ENCODE results near the gene STK24.

Gene STK24

DNA sequence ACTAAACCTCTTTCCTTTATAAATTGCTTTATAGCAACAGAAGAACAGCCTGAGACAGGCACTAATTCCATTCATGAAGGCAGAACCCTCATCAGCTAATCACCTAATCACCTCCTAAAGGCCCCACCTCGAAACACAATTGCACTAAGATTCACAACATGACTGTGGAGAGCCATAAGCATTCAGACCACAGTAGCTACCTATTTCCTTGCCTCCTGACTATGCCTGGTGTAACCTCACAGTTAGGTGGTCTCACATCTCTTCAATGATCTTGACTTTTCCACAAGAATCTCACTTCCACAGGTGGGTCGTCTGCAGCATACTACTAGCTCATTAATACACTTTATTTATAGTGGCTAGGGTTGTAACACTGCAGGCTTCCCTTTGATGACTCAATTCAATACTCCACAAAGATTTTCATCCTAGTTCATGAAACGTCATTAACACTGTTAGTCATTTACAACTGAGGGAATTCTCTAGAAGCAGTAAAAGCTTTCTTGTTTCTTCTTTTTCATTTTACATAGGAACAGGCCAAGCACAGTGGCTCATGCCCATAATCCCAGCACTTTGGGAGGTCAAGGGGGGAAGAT is 27.1 kb downstream of the STK24 start:
- DNase-seq: no peak

DNA sequence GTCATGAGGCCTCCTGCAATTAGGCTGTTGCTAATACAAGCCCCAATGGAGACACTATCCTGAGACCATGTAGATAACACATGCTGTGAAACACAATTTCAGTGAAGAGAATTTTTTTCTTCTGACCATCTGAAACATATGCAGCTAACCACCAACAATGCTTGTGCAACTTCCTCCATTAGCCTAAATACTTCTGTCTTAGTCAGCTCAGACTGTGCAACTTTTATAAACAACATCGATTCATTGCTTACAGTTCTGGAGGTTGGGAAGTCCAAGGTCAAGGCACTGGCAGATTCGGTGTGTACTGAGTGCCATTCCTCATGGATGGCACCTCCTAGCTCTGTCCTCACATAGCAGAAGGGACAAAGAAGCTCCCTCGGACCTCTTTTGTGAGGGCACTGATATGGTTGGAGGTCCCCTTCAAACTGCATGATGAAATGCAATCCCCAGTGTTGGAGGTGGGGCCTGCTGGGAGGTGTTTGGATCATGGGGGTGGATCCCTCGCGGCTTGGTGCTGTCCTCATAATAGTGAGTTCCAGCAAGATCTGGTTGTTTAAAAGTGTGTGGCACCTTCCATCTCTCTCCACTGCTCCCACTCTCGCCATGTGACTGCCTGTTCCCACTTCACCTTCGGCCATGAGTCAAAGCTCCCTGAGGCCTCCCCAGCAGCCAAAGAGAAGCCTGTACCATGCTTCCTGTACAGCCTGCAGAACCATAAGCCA is 27.7 kb downstream of the STK24 start:
- DNase-seq: no peak

DNA sequence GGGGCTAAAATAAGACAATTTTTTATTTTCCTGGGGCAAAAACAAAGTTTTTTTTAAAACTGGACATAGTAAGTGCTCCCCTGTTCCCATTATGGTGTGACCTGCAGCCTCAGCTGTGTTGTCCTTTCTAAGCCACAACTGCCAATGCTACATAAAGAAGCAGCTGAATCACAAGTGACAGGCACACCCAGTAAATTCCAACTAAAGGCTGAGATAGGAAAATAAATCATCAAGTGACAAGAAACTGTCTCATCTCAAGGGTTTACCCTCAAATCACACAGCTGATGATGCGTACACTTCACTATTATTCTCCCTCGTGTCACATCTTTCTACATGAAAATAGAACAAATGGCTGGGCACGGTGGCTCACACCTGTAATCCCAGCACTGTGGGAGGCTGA is 28.7 kb downstream of the STK24 start:
- DNase-seq: no peak

DNA sequence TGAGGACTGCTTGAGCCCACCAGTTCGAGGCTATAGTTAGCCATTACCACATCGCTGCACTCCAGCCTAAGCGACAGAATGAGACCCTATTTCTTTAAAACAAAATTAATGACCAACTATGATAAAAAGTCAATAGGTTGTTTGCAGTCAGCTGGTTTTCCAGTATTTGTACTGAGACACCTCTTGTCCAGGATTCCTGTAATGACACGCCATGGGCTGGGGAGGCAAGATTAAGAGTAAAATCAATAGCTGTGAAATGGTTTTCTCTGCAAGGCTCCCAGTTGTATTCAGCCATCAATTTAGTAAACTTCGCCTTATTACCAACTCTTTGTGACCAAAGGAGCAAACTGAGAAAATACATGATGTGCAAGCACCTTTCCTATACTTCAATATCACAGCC is 29.5 kb downstream of the STK24 start:
- DNase-seq: no peak

DNA sequence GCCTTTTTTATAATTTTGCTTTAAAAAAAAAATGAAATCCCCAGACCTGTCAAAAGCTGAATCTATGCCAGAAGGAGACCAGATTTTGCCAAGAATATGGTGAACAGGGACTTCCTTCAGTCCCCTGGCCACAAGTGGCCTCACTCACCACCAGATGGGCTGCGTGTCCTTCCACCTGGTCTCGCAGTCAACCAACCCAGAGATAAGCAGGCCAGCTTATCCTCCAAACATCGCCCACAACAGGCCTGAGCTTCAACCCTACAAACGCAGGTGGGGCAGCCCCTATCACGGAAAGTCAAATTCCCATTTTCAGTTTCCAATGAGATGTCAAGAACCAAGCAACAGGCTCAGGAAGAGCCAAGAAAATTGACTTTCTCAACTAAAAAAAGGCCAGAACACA is 30.5 kb downstream of the STK24 start:
- no peak for DNase-seq

DNA sequence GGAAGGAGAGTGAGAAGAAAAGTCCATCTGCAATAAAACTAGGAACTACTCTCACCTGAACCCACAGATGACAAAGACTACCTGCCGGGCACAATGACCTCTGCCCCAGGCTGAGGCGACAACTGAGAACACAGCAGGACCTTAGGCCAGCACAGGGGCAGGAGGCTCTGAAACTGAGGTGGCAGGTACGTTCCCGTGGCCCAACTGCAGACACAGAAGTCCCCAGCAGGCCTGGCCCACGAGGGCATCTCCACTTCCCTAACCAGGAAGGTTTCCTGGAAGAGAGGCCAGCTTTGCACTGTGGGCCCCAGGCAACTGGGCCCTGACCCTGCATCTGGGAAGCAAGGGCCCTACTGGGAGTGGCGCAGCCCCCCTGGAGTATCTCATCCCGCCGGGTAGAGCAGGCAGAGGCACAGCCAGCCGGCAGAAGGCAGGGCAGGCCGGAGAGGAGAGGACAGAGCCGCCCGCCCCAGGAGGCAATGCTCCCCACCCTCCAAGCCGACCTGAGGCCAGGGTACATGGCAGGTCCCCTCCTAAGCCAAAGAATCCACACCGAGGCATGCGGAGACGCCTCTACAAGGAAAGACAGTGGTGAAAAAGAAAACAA is 32.7 kb downstream of the STK24 start:
- no peak for DNase-seq

DNA sequence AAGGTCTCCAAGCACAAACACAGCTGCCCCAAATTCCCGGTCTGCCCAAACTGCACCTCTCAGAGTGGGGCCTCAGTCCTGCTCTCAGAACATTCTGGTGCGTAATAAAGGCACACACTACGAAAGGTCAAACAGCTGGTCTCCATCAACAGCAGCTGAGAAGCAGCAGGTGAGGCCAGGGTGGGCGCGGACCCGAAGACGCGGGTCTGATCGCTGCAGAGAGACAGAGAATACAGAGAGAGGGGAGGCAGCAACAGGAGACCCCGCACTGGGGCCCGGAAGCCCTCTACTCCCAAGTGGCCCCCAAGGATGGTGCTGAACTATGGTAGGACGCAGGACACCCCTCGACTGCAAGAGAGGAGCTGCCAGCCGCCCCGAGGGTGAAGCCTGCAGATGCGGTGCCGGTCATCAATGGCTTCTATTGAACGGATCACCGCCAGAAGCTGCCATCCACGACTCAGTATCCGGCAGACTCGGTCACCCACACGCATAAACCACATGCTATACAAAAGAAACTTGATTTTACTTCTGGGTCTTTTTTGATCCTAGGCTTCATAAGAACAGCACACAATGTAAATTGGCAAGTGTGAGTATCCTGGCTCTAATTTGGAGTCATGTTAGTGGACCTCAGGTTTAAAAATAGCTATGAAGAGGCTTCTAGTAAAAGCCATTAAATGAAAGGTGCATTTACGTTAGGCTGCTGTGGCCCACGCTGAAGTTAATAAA is 33.4 kb downstream of the STK24 start:
- no peak for DNase-seq

DNA sequence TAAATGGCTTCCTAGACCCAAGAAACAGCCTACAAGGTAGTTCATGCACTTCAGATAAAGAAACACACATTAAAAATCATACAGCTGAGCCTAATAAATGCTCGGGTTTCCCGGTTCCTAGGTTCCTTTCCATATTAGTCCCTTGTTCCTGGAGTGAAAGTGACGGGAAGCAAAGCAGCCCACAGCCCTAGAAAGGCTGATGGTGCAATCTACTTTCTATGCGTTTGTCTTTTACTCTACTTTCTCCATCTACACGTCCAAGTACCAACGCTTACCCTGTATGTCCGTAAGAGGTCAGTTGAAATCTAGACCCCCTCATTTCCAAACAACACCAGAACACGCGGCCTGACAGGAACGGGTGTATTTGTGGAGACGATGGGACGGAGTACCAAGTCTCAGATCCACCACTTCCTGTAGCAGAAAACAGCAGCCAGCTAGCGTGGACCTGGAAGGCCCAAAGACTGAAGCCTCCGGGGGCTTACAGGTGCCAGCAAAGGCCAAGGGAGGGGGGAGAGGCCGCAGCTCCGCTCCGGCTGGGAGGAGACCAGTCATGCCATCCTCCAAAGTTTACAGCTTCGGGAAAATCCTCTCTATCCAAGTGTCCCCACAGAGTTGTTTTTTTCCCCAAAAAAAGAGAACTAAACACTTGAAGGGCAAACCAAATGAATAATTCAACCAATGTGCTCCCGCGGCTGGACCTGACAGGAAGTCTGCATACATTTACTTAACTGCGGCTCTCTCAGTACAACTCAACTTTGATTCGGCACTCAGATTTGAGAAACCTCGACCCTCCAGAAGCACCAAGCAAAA is 34.1 kb downstream of the STK24 start:
- DNase-seq: no peak

DNA sequence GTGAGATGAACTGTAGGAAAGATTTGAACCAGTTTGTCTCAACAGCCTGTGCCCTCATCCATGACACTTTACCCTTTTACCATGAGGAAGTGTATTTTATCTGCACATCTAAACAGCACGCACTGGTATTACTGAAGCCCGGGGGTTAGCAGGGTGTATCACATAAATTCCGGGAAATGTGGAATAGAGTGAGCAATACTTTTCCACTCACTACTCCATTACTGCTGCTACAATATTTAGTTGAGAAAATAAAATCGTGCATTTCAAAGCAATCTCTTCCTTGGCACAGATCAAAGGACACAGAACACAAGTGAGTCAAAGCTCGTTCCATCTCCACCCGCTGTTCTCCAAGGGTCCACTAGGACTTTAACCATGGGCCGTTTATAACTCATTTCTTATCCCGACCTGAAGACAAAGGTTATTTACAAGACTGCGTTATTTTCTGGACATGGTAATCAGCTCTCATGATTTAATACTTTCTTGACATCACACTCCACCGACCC is 35.2 kb downstream of the STK24 start:
- DNase-seq: no peak

DNA sequence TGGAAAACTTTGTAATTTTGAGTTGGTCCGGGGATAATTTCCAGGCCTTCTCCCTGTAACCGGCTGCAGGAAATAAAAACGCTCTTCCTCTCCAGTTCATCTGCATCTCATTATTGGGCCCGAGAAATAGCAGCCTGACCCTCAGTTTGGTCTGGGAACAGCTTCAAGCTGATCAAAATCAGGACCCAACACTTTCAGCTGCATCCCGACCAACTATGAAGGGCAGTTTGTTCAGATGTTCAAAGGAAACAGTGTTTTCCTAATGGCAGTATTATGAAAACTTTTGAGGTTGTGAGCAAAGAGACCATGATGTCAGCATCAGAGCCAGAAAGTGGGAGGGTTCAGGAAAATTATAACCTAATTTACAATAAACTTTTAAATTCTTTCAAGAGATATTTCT is 35.7 kb downstream of the STK24 start:
- no peak for DNase-seq

DNA sequence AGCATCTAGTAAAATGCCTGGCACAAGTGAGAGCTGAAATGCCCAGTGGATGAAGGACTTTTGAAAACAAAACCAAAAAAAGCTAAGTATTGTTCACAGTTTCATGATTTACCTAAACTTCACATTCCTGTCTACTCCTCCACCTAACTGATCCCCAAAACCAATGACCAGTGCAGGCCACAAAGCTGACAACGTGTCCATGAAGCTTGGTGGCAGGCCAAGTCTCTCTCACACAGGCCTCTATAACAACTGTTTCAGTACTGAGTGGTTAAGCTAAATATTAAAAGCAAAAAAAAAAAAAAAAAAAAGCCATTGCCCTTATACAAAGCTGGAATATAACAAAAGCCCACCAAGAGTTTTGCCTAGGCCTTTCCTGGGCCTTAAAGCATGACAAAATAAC is 36.4 kb downstream of the STK24 start:
- no peak for DNase-seq

DNA sequence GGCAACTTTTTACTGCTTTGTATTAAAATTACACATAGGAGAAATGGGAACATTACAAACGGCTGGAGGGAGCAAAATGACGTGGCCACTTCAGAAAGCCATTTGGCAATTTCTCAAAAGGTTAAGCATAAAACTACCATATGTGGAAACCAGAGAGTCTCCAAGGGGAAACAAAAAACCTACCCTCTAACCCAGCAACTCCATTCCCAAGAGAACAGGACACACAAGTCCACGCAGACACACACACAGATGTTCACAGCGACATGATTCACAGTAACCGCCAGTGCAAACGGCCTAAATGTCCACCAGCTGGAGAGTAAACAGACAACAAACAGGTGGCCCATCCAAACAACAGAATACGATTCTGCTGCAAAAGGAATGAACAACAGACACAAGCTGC is 37.2 kb downstream of the STK24 start:
- no peak for DNase-seq

DNA sequence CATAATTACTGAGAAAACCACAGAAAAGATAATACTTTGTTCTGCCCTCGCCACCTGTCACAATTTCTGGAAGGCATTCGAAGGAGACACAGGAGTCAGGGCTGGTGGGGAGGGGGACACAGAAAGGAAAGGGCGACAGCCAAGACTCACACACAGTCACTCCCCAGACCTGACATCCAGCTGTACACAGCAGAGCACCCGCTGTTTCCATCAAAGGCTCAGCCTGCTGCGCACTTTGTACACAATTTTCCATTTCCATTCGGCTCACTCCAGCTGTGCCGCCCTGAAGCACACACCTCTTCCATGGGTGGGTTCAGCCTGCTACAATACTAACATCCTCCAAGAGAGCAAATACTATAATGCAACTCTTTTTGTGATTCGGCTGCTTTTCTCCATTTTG is 38.0 kb downstream of the STK24 start:
- DNase-seq: no peak

DNA sequence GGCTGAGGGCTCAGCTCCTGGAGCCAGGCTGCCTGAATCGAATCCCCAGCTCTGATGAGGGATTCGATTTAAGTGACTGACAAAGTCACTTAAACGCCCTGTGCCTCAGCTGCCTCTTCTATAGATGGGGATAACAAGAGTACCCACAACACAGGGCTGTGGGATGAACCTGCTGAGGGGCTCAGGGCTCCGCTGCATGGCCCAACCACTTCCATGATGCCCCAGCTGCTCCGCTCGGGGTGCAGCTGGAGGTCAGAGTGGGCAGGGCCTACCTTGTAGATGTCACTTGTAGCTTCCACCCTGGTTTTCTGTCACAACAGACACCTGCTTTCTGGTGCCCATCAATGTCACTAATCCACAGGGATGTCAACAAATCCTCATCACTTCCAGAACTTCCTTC is 39.2 kb downstream of the STK24 start:
- no peak for DNase-seq

DNA sequence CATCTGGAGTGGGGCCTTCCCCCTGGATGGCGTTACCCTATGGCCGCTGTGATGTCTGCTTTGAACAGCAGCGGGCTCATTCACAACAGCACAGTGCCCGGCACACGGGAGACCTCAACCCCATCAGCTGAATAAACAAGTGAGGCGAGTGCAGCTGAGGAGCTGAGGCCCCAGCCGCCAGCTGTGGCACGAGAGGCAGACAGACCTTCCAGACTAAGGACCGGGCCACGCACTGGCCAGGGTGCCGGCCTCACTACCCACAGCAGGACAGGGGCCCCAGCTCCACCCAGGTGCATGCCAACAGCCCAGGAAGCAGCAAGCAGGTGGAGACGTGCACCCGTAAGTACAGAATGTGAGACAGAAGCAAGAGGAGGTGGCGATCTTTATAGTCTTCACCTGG is 39.6 kb downstream of the STK24 start:
- no peak for DNase-seq

DNA sequence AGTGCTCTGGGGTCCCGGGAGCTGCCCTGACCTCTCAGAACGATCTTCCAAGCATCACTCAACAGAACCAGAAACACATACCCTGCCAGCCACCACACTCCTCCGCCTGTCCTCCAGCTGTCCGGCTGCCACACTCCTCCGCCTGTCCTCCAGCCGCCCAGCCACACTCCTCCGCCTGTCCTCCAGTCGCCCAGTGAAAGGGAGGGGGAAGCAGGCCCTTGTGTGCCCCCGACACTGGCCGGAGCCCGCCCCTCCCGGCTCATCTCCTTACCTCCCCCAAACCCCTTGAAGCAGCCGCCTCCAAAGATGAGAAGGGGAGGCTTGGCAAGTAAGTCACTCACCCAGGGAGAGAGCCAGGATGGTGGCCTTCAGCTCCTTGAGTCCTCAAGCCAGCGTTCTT is 40.2 kb downstream of the STK24 start:
- DNase-seq: no peak

DNA sequence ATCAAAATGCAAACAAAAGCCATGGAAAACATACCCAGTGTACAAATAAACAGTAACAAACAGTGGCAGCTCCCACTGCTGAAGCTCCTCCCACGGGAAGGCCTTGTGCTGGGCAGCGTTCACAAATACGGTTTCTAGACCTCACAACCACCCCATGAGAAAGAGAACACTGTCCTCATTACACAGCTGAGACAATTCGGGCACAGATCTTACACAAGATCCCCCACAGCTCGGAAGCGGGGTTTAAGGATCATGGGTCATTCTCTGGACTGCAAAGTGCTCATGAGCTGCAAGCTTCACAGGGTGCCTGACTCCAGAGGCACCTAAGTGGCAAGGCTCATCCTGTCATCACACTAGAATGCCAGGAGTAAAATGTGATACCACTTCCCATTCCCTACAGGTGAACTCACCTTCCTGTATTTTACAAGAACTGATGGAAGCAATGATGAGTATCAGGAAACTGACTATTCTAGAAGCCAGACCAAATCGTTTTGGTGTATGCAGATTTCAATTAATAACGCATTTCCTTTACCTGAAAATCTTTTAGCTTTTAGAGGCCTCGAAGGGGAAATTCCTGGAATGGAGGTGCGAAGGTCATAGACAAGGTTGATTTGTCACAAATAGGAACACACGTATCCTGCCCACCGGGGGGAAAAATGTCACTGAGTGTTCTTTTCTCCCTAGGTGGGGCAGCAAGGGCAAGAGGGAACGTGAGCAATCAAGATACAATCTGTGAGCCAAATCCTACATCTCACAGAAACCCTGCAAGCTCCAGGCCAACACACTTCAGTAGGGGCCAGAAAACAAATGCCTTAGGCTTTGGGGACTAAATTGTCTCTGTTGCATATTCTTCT is 41.2 kb downstream of the STK24 start:
- no peak for DNase-seq

DNA sequence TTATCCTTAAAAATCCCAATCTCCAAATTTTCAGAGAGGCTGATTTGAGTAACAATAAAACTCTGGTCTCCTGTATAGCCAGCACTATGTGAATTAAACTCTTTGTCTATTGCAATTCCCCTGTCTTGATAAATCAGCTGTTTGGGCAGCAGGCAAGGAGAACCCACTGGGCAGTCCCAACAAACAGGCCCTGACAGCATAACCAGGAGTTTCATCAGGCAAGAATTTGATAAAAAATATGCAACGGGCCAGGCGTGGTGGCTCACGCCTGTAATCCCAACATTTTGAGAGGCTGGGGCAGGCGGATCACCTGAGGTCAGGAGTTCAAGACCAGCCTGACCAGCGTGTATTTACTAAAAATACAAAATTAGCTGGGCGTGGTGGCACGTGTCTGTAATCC is 42.1 kb downstream of the STK24 start:
- no peak for DNase-seq

DNA sequence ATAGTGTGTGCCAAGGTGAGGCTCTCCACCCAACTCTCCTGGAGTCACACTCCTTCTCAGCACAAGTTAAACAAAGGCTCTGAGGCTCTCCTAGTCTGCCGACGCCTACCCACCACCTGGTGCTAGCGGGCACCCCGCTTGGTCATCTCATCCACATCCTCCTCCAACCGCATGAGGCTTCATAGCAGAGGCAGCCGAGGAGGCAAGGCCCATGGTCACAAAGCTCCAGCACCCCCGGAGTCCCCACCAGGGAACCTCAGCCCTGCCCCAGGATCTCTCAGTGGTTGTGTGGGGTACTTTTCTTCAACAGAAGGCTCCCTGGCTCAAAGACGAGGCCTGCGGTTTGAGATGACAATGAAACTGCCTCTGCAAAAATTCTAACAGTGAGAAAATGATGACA is 43.0 kb downstream of the STK24 start:
- DNase-seq: no peak

DNA sequence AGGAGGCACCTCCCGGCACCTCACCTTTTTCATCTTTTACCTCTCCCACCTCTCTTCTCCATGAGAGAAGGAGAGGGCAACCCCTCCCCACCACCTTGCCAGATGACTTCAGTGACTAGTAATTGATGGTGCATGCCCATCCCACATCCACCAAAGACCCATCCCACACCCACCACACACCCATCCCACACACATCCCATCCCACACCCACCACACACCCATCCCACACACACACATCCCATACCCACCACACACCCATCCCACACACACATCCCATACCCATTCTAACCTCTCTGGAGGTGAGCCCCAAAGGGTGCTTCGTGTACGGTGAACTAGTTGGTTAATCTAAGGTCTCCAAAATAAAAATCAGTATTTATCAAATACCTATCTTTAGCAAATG is 44.7 kb downstream of the STK24 start:
- no peak for DNase-seq

DNA sequence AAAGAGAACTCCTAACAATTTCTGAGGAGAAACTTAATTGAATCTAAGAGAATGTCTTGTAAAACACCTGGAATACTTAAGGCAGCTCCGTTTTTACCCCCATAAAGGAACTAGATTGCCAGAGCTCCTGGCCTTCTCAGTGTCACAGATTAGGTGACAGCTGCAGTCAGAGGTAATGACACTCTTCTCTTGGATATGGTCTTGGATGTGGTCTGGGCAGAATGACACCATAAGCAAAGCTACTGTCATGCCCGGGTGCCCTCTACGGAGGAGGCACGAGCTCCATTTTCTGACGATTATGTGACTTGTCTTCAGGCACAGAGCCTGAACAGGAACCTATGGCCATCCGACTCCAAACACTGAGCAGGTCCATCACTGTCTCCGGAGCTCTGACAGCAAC is 46.7 kb downstream of the STK24 start:
- no peak for DNase-seq

DNA sequence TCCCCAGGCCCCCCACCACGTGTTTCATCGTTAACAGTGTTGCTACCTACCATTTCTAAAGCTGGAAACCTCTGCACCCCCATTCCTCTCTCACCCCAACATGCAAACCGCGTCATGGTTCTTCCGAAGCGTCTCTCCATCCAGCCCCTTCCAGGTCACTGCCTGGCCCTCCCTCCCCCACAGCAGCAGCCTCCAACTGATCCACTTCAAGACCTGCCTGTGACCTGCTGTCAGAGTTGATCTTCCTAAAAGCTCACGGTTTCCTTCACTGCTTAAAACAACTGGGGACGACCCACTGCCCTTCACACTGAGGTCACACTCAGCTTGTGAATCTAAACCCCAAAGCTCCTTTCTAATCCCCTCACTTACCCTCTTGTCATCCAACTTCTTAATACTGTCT is 47.7 kb downstream of the STK24 start:
- no peak for DNase-seq
